Activated naive CD4-positive, alpha-beta T cell treated with anti-CD3 and anti-CD28 coated beads for 36 hours (primary cell): Measurements from ENCODE around the gene OARD1. TPM values are rescaled to one million over a fixed set of nuclear protein-coding genes. Genes with fewer than 3 reads are reported as not detected.

Experiments used
- CTCF ChIA-PET: fragments of 350-600 bp; sonication (Branson Sonifier 250); formaldehyde crosslinking; loops from one replicate; lab custom pipeline; 2021; ENCODE audit warnings: antibody characterized with exemption; lab: Charles Lee
- DNase-seq: peaks from one replicate; pipeline ENCODE4 v3.0.0-alpha.2; 2020
- H3K27ac Mint-ChIP-seq: one replicate; pipeline ENCODE4 v1.8.0; 2021; ENCODE audit warnings: mild to moderate bottlenecking, mixed read lengths
- H3K27me3 Mint-ChIP-seq: one replicate; pipeline ENCODE4 v1.8.0; 2021; ENCODE audit warnings: low read depth, mixed read lengths
- H3K36me3 Mint-ChIP-seq: one replicate; pipeline ENCODE4 v1.8.0; 2021; ENCODE audit warnings: low read depth, mixed read lengths
- H3K4me1 Mint-ChIP-seq: one replicate; pipeline ENCODE4 v1.8.0; 2021; ENCODE audit warnings: low read depth, mixed read lengths
- H3K4me3 Mint-ChIP-seq: one replicate; pipeline ENCODE4 v1.8.0; 2021; ENCODE audit warnings: mild to moderate bottlenecking, moderate library complexity, mixed read lengths
- H3K9me3 Mint-ChIP-seq: one replicate; pipeline ENCODE4 v1.8.0; 2021; ENCODE audit warnings: mixed read lengths
- intact Hi-C: fragments of 100-400 bp; cut with micrococcal nuclease; formaldehyde crosslinking; loops from one replicate; pipeline ENCODE4 v1.15.1; 2023
- total RNA-seq, 2 experiments: library from RNA; stranded (reverse); gene quantifications; one replicate each; pipeline ENCODE4 v1.2.3, GENCODE V29; 2021

Gene OARD1
- total RNA-seq, 2 experiments from 2014 or later, result 59.0 to 60.8 TPM

DNA sequence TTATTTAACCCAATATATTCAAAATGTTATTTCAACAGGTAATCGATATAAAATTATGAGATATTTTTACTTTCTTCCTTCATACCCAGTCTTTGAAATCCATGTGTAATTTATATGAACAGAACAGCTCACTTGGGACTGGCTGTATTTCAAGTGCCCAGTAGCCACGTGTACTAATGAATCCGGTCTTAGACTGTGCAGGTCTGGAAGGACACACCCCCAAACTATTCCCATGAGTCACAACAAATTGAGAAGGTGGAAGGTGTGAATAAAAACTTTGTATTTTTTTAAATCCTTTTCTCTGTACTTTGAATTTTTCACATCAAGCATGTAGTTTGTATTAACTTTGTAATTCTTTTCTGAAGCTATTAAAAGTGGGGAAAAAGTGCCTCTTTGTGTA is 36.0 kb downstream of the OARD1 start:
- Mint-ChIP-seq H3K4me3 (no peak overlapping the region), H3K27ac (no peak overlapping the region), H3K4me1 (peaks cover 3% of the 10 kb centered on the region), H3K9me3 (no peaks in the 10 kb centered on the region), H3K27me3 (no peaks in the 10 kb centered on the region), H3K36me3 (no peaks in the 10 kb centered on the region)
- intact Hi-C loops, result no loop called here
- CTCF ChIA-PET, result interaction anchor here (0.6 to 4.9 kb wide), 4 partner anchors 9 to 32 kb away, joined by 3 to 37 read pairs (median 4); no protein-coding TSS in a partner anchor
- no peak for DNase-seq

DNA sequence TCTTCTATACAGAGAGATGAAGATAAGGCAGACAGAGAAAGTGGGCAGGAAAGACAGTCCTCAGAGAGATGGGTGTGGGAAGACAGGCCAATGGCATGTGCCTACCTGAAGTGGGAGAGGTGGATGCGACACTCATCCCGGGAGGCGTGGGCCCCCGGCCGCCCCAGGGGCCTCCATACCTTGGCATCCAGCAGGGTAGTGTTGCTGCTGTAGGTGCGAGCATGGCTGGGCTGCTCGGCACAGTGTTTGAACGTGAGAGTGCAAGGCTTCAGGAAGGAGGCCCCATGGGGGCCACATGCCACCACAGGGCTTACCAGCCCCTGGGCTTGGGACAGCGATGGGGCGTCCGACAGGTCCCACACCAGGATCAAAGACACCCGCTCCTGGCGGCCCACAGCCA is 38.4 kb downstream of the OARD1 start:
- no peak for DNase-seq
- H3K36me3 Mint-ChIP-seq, result no peaks in the 10 kb centered on the region
- no peak overlapping the region for H3K27ac Mint-ChIP-seq
- H3K4me3 Mint-ChIP-seq, result no peak overlapping the region
- no peaks in the 10 kb centered on the region for H3K27me3 Mint-ChIP-seq
- peaks cover 5% of the 10 kb centered on the region for H3K4me1 Mint-ChIP-seq
- intact Hi-C loops, result no loop called here
- no peaks in the 10 kb centered on the region for H3K9me3 Mint-ChIP-seq
- CTCF ChIA-PET, result interaction anchor here (0.8 kb wide), 1 partner anchor 34 kb away, joined by 3 read pairs; no protein-coding TSS in a partner anchor

- Mint-ChIP-seq H3K36me3 (no peaks in the 10 kb centered on the region), H3K4me1 (peaks cover 8% of the 10 kb centered on the region), H3K9me3 (no peaks in the 10 kb centered on the region), H3K27me3 (no peaks in the 10 kb centered on the region), H3K27ac (no peak overlapping the region), H3K4me3 (no peak overlapping the region)
- intact Hi-C loops, result no loop called here
- CTCF ChIA-PET, result interaction anchor here (0.6 to 2.2 kb wide), 2 partner anchors 12 to 35 kb away, joined by 3 to 4 read pairs; no protein-coding TSS in a partner anchor
- DNase-seq, result no peak
Measured at GRCh38 chr6:41032830-41033229, 39.3 kb downstream of the OARD1 start.

DNA sequence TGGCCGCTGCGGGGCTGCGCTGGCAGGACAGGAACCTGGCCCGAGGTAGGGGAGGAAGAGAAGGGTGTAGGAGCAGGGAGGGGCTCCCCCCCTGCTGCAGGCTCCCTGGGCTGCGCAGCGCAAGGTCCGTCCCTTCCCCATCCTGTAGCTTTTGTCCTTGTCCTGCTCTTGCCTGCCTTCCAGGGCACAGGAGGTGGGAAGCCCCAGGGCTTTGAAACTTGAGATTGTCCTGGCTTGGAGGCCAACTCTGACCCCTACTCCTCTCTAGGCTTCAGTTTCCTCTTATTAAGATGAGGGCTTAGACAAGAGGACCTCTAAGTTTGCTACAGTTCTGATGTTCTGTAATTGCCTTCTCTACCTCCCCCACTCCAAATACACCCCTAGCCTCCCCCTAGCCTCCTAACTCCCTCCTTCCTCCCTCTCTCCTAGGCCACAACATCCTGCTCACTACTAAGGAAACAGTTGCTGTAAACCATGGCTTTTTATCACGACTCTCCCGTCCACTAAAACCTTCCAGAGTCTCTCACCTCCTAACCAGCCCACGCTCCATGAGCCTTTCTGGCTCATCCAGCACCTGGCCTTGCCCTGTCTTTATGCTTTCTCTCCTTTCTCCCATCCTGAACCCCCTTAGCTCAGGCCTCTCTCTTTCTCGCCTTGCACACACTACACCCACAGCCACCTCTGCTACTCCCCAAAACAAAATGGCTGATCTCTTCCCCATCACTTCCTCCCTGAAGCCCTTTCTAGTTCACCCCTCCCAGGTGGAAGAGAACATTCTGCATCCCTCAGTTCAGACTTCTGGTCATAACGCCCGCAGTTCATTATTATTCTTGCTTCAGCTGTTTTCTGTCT is 43.4 kb downstream of the OARD1 start:
- peak overlapping the region; percentile 80 for H3K4me3 Mint-ChIP-seq
- no peaks in the 10 kb centered on the region for H3K9me3 Mint-ChIP-seq

GRCh38 chr6:41027799-41028560 is 44.2 kb downstream of the OARD1 start:
- Mint-ChIP-seq H3K36me3 (no peaks in the 10 kb centered on the region), H3K4me1 (peaks cover 17% of the 10 kb centered on the region), H3K27me3 (no peaks in the 10 kb centered on the region), H3K9me3 (no peaks in the 10 kb centered on the region), H3K27ac (peak overlapping the region; percentile 62), H3K4me3 (peak overlapping the region; percentile 80)
- intact Hi-C loops, result loop anchor here (1.0 to 5.0 kb wide), 5 partner anchors 22 to 1046 kb away; partner anchors contain the start of genes NFYA and OARD1
- DNase-seq, result peak; percentile 79
- CTCF ChIA-PET, result interaction anchor here (0.6 to 3.1 kb wide), 32 partner anchors 9 to 696 kb away, joined by 3 to 37 read pairs (median 4); partner anchors contain the start of genes NFYA, OARD1, TSPO2 and UNC5CL

More for the DNA sequence above, 43.4 kb downstream of the OARD1 start:
- no peaks in the 10 kb centered on the region for H3K36me3 Mint-ChIP-seq
- peaks cover 17% of the 10 kb centered on the region for H3K4me1 Mint-ChIP-seq
- no peaks in the 10 kb centered on the region for H3K27me3 Mint-ChIP-seq
- H3K27ac Mint-ChIP-seq, result peak overlapping the region; percentile 62
- CTCF ChIA-PET, result interaction anchor here (0.6 to 3.1 kb wide), 30 partner anchors 9 to 697 kb away, joined by 3 to 37 read pairs (median 4); partner anchors contain the start of genes NFYA, OARD1, TSPO2 and UNC5CL
- no peak for DNase-seq
- intact Hi-C loops, result loop anchor here (2.0 to 5.0 kb wide), 3 partner anchors 44 to 1046 kb away; partner anchors contain the start of genes NFYA and OARD1

DNA sequence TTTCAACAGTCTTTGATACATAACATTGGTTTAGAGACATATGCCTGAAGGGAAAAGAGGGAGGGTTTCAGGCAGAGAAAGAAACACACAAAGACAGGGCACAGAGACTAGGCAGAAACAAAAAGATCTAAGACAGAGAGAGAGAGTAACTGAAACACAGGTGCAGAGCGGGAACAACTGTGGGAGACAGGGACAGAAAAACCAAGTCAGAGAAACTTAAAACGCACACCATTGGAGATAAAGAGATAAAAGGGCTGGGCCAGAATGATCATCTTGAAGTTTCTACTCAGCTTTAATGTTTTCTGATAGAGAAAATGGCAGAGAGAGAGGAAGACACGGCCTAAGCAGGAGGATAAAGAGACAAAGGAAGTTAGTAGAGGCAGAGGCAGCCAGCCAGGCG is 44.9 kb downstream of the OARD1 start:
- Mint-ChIP-seq H3K27ac (peak overlapping the region; percentile 25), H3K4me1 (peaks cover 17% of the 10 kb centered on the region), H3K4me3 (peak overlapping the region; percentile 80), H3K27me3 (no peaks in the 10 kb centered on the region), H3K36me3 (no peaks in the 10 kb centered on the region), H3K9me3 (no peaks in the 10 kb centered on the region)
- CTCF ChIA-PET, result interaction anchor here (1.0 to 3.1 kb wide), 15 partner anchors 8 to 155 kb away, joined by 3 to 37 read pairs (median 7); partner anchors contain the start of gene UNC5CL
- DNase-seq, result no peak
- intact Hi-C loops, result loop anchor here (1.0 to 5.0 kb wide), 3 partner anchors 21 to 1045 kb away; no protein-coding TSS in a partner anchor

- Mint-ChIP-seq H3K9me3 (no peaks in the 10 kb centered on the region), H3K27me3 (no peaks in the 10 kb centered on the region), H3K36me3 (no peaks in the 10 kb centered on the region), H3K27ac (no peak overlapping the region), H3K4me1 (peaks cover 17% of the 10 kb centered on the region), H3K4me3 (no peak overlapping the region)
- CTCF ChIA-PET, result interaction anchor here (1.3 to 2.4 kb wide), 2 partner anchors 12 to 18 kb away, joined by 3 to 37 read pairs; partner anchors contain the start of gene UNC5CL
- intact Hi-C loops, result loop anchor here (2.0 to 5.0 kb wide), 2 partner anchors 697 to 1044 kb away; no protein-coding TSS in a partner anchor
- no peak for DNase-seq
Measured at GRCh38 chr6:41025966-41026530, 46.1 kb downstream of the OARD1 start.

- DNase-seq, result no peak
- CTCF ChIA-PET, result interaction anchor here (2.1 kb wide), 1 partner anchor 45 kb away, joined by 7 read pairs; no protein-coding TSS in a partner anchor
- Mint-ChIP-seq H3K27me3 (no peaks in the 10 kb centered on the region), H3K4me3 (no peak overlapping the region), H3K27ac (no peak overlapping the region), H3K4me1 (peaks cover 10% of the 10 kb centered on the region), H3K36me3 (no peaks in the 10 kb centered on the region), H3K9me3 (no peaks in the 10 kb centered on the region)
- intact Hi-C loops, result no loop called here
Measured at GRCh38 chr6:41023114-41023513, 49.0 kb downstream of the OARD1 start.

- intact Hi-C loops, result no loop called here
- CTCF ChIA-PET, result no interaction called here
- no peak overlapping the region for H3K4me3 Mint-ChIP-seq
- no peaks in the 10 kb centered on the region for H3K9me3 Mint-ChIP-seq
- H3K27ac Mint-ChIP-seq, result no peak overlapping the region
- H3K4me1 Mint-ChIP-seq, result peaks cover 3% of the 10 kb centered on the region
- DNase-seq, result no peak
- no peaks in the 10 kb centered on the region for H3K36me3 Mint-ChIP-seq
- H3K27me3 Mint-ChIP-seq, result no peaks in the 10 kb centered on the region
Measured at GRCh38 chr6:41022294-41022693, 49.9 kb downstream of the OARD1 start.

DNA sequence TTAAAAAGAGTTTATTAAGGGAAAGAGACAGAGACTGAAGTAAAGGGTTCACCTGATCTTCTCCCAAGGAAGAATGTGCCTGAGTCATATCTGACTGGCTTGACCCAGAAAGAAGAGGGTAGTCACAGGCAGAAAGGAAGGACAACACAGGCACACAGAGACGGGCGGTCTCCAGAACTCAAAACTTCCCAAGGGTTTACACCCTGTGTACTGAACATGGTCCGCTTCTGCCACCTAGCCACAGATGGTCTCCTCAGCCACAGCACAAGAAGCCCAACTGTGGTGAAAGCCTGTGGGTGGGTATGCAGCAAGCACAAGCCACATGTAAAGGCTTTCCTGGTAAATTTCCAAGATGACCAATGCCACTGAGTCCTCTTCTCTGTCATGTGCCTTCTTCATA is 50.3 kb downstream of the OARD1 start:
- CTCF ChIA-PET, result no interaction called here
- no peak overlapping the region for H3K27ac Mint-ChIP-seq
- H3K4me3 Mint-ChIP-seq, result no peak overlapping the region
- no peaks in the 10 kb centered on the region for H3K27me3 Mint-ChIP-seq
- H3K36me3 Mint-ChIP-seq, result no peaks in the 10 kb centered on the region
- H3K9me3 Mint-ChIP-seq, result no peaks in the 10 kb centered on the region
- no peak for DNase-seq
- no peaks in the 10 kb centered on the region for H3K4me1 Mint-ChIP-seq
- intact Hi-C loops, result no loop called here

DNA sequence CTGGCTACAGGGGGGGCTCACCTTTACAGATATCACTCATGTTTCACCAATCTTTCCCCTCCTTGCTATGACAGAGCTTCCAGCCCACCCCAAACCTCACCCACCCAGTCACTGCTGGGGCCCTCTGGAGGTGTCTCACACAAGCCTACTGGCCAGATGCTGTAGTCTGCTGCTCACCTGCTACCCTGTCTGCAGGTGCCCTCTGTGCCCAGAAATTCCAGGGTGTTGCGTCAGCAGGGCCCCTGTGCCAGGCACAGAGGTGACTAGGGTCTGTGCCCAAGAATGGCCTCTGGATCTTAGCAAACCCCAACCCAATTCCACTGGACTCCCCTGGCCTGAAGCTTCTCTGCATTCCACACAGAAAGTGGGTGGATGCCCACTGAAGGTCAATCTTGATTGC is 54.5 kb downstream of the OARD1 start:
- H3K27ac Mint-ChIP-seq, result no peak overlapping the region
- no peaks in the 10 kb centered on the region for H3K36me3 Mint-ChIP-seq
- no peaks in the 10 kb centered on the region for H3K9me3 Mint-ChIP-seq
- intact Hi-C loops, result no loop called here
- H3K4me1 Mint-ChIP-seq, result no peaks in the 10 kb centered on the region
- DNase-seq, result no peak
- no peak overlapping the region for H3K4me3 Mint-ChIP-seq
- H3K27me3 Mint-ChIP-seq, result no peaks in the 10 kb centered on the region
- CTCF ChIA-PET, result interaction anchor here (1.9 kb wide), 1 partner anchor 10 kb away, joined by 11 read pairs; no protein-coding TSS in a partner anchor
